KG1 (cell line): ENCODE results near the gene ADRB2.
"Not testable (repeated sequence)": the region's sequence is repeated elsewhere in the genome, so short reads cannot be mapped to it uniquely, and the experiment has no call there.

Source experiments
- DNase-seq: peaks from one replicate; lab custom pipeline; 2025; lab: John Stamatoyannopoulos, UW

Gene ADRB2

DNA sequence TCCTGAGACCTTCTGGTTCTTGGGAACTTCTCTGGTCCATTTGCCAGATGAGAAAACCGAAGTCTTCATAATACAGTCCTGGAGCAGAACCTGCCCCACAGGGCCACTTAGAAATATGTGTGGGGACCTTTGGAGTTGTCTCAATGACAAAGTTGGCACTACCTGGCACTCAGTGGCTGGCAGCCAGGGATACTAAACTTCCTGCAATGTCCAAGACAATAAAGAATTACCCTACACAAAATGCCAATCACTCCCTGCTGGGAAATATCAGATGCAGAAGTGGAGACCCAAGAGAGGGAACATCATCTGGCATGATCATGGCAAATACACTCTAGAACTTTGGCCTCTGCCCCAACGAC lies 29.6 kb downstream of the ADRB2 start:
- no peak for DNase-seq

DNA sequence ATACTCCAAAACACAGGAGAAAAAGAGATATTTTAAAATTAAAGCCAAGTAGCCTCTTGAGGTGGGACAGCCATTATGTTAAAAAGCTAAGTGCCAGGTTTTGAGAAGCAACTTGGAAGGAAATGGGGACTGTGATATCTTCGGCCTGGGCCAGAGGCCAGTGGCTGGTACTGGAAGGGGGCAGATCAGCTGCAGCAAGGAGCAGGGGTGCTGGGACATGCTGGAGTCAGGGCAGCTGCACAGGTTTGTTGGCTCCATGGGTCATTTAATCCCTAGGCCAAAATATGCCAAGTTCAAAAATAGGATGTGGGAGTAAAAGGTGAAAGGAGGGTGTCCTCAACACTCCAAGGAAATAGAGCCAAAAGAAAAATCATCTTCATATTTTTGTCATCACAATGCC lies 30.0 kb downstream of the ADRB2 start:
- DNase-seq = no peak

GRCh38 chr5:148857474-148857873 lies 31.1 kb downstream of the ADRB2 start:
- DNase-seq = no peak

- DNase-seq = no peak
Measured at GRCh38 chr5:148858106-148858505, 31.7 kb downstream of the ADRB2 start.

GRCh38 chr5:148858547-148858946 lies 32.1 kb downstream of the ADRB2 start:
- no peak for DNase-seq

GRCh38 chr5:148859703-148860102 lies 33.3 kb downstream of the ADRB2 start:
- no peak for DNase-seq

DNA sequence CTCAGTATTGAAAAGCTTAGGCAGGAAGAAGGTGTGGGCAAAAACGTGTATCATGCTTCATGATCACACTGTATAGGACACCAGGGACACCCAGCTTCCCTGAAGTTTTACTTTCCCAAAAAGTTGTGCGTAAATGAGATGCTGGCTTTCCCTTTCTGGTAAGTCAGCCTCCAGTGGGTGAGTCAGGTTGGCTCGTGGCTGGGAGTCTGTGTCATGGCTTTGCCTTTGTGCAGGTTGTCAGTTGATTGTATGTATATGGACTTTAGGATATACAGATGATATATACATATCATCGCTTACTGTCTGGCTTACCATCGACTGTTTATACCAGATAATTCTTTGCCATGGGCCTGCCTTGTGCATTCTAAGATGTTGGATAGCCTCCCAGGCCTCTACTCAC lies 34.2 kb downstream of the ADRB2 start:
- DNase-seq = no peak

DNA sequence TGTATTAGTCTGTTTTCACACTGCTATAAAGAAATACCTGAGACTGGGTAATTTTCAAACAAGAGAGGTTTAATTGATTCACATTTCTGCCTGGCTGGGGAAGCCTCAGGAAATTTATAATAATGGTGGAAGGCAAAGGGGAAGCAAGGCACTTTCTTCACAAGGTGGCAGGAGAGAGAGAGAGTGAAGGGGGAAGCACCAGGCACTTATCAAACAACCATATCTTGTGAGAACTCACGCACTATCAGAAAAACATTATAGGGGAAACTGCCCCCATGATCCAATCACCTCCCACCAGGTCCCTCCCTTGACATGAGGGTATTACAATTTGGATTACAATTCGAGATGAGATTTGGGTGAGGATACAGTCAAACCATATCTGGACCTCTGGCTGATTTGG lies 34.7 kb downstream of the ADRB2 start:
- DNase-seq = no peak

DNA sequence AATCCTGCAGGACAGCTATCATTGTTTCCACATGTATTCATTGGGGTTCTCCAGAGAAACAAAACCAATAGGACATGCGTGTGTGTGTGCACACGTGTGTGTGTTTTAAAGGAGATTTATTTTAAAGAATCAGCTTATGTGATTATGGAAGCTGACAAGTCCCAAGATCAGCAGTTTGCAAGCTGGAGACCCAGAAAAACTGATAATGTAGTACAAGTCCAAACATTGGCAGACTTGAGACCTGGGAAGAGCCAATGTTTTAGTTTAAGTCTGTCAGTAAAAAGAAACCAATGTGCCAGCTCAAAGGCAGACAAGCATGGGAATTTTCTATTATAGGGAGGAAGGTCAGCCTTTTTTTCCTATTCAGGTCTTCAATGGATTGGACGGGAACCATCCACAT lies 35.3 kb downstream of the ADRB2 start:
- DNase-seq = no peak

- DNase-seq = no peak
Measured at GRCh38 chr5:148864113-148864841, 37.9 kb downstream of the ADRB2 start.

GRCh38 chr5:148866024-148866423 lies 39.6 kb downstream of the ADRB2 start:
- no peak for DNase-seq

GRCh38 chr5:148873120-148873519 lies 46.7 kb downstream of the ADRB2 start:
- DNase-seq = no peak

DNA sequence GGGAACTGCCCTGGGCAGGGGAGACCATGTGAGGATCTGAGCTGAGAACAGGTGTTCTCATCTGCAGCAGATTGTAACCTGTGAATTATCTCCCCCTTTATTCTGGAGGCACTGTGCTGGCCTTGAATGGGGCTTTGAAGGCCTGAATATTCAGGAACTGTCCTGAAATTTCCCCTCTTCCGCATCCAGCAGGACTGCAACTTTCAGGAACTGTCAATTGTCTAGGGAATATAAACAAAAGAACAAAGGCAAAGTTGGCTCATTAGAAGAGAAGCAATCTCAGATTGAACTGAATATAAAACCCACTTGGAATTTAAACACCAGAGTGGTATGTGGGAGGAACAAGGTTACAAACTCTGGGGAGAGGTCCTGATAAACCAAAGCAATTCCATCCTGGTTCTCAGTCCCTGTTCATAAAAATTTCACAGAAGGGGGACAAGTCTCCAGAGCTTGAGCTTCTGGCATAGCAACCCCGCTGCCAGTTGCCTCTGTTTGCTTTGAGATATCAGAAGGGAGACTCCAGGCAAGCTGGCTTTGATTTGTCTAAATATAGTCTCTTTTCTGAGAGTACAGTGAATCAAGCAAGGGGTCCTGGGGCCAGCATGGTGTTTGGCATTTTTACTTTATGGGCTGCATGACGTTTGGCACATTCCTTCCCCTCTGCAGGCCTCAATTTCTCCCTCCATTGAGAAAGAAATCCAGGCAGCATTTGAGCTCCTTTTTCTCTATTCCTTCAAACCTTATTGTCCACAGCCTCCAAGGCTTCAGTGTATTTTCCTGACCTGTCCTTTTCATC lies 47.5 kb downstream of the ADRB2 start:
- DNase-seq = no peak

- no peak for DNase-seq
Measured at GRCh38 chr5:148875205-148875875, 48.9 kb downstream of the ADRB2 start.

DNA sequence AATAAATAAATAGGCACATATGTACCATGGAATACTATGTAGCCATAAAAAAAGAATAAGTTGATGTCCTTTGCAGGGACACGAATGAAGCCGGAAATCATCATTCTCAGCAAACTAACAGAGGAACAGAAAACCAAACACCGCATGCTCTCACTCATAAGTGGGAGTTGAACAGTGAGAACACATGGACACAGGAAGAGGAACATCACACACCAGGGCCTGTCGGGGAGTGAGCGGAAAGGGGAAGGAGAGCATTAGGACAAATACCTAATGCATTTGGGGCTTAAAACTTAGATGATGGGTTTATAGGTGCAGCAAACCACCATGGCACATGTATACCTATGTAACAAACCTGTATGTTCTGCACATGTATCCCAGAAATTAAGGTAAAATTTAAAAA lies 51.0 kb downstream of the ADRB2 start:
- not testable (repeated sequence) for DNase-seq
